Dendritic cell treated with granulocyte-macrophage colony-stimulating factor and Interleukin-4, amounts not matched to agents 40 ng/mL and 50 ng/mL, for 4 days (primary cell): ENCODE data around the gene SCEL.
"Not testable (repeated sequence)": the region's sequence is repeated elsewhere in the genome, so short reads cannot be mapped to it uniquely, and the experiment has no call there.

Experiments
- H3K27ac Mint-ChIP-seq: one replicate; pipeline ENCODE4 v1.8.0; 2022; ENCODE audit warnings: mild to moderate bottlenecking, mixed read lengths
- H3K27me3 Mint-ChIP-seq: one replicate; pipeline ENCODE4 v1.8.0; 2022; ENCODE audit warnings: mild to moderate bottlenecking, mixed read lengths
- H3K36me3 Mint-ChIP-seq: one replicate; pipeline ENCODE4 v1.8.0; 2022; ENCODE audit warnings: low read depth, mixed read lengths
- H3K4me1 Mint-ChIP-seq: one replicate; pipeline ENCODE4 v1.8.0; 2022; ENCODE audit warnings: low read depth, mixed read lengths
- H3K4me3 Mint-ChIP-seq: one replicate; pipeline ENCODE4 v1.8.0; 2022; ENCODE audit warnings: mild to moderate bottlenecking, moderate library complexity, mixed read lengths
- H3K9me3 Mint-ChIP-seq: one replicate; pipeline ENCODE4 v1.8.0; 2022; ENCODE audit warnings: mixed read lengths
- intact Hi-C: fragments of 100-400 bp; cut with micrococcal nuclease; formaldehyde crosslinking; loops from one replicate; pipeline ENCODE4 v1.15.0; 2022

The SCEL gene

GRCh38 chr13:77619655-77620054 is 84.1 kb downstream of the SCEL start:
- no peak overlapping the region for H3K27ac Mint-ChIP-seq
- peaks cover 17% of the 10 kb centered on the region for H3K4me1 Mint-ChIP-seq
- no peaks in the 10 kb centered on the region for H3K36me3 Mint-ChIP-seq
- no peak overlapping the region for H3K4me3 Mint-ChIP-seq
- H3K27me3 Mint-ChIP-seq, result no peaks in the 10 kb centered on the region
- intact Hi-C loops, result no loop called here
- H3K9me3 Mint-ChIP-seq, result no peaks in the 10 kb centered on the region

- Mint-ChIP-seq H3K4me1 (peaks cover 17% of the 10 kb centered on the region), H3K4me3 (no peak overlapping the region), H3K27ac (no peak overlapping the region), H3K27me3 (no peaks in the 10 kb centered on the region), H3K9me3 (no peaks in the 10 kb centered on the region), H3K36me3 (no peaks in the 10 kb centered on the region)
- intact Hi-C loops, result no loop called here
Observed at GRCh38 chr13:77620138-77620537, 84.6 kb downstream of the SCEL start.

GRCh38 chr13:77623806-77624205 is 88.3 kb downstream of the SCEL start:
- no peak overlapping the region for H3K4me3 Mint-ChIP-seq
- no peaks in the 10 kb centered on the region for H3K9me3 Mint-ChIP-seq
- intact Hi-C loops, result no loop called here
- no peaks in the 10 kb centered on the region for H3K27me3 Mint-ChIP-seq
- H3K36me3 Mint-ChIP-seq, result no peaks in the 10 kb centered on the region
- no peak overlapping the region for H3K27ac Mint-ChIP-seq
- peaks cover 8% of the 10 kb centered on the region for H3K4me1 Mint-ChIP-seq

- H3K9me3 Mint-ChIP-seq, result no peaks in the 10 kb centered on the region
- no peaks in the 10 kb centered on the region for H3K27me3 Mint-ChIP-seq
- no peak overlapping the region for H3K4me3 Mint-ChIP-seq
- no peak overlapping the region for H3K27ac Mint-ChIP-seq
- H3K36me3 Mint-ChIP-seq, result no peaks in the 10 kb centered on the region
- H3K4me1 Mint-ChIP-seq, result no peaks in the 10 kb centered on the region
- intact Hi-C loops, result no loop called here
Observed at GRCh38 chr13:77628170-77628569, 92.7 kb downstream of the SCEL start.

- Mint-ChIP-seq H3K4me3 (no peak overlapping the region), H3K4me1 (no peaks in the 10 kb centered on the region), H3K9me3 (no peaks in the 10 kb centered on the region), H3K36me3 (no peaks in the 10 kb centered on the region), H3K27ac (no peak overlapping the region), H3K27me3 (no peaks in the 10 kb centered on the region)
- intact Hi-C loops, result no loop called here
Observed at GRCh38 chr13:77637588-77637987, 102.1 kb downstream of the SCEL start.

GRCh38 chr13:77650409-77650808 is 114.9 kb downstream of the SCEL start:
- Mint-ChIP-seq H3K9me3 (peaks cover 9% of the 10 kb centered on the region), H3K4me1 (no peaks in the 10 kb centered on the region), H3K27ac (no peak overlapping the region), H3K4me3 (no peak overlapping the region), H3K27me3 (no peaks in the 10 kb centered on the region), H3K36me3 (no peaks in the 10 kb centered on the region)
- intact Hi-C loops, result no loop called here

- H3K27me3 Mint-ChIP-seq, result no peaks in the 10 kb centered on the region
- H3K36me3 Mint-ChIP-seq, result no peaks in the 10 kb centered on the region
- H3K4me1 Mint-ChIP-seq, result no peaks in the 10 kb centered on the region
- intact Hi-C loops, result no loop called here
- no peak overlapping the region for H3K4me3 Mint-ChIP-seq
- no peak overlapping the region for H3K27ac Mint-ChIP-seq
- H3K9me3 Mint-ChIP-seq, result peaks cover 11% of the 10 kb centered on the region
Observed at GRCh38 chr13:77653301-77653700, 117.8 kb downstream of the SCEL start.

- H3K4me3 Mint-ChIP-seq, H3K4me1 Mint-ChIP-seq, intact Hi-C loops, H3K27ac Mint-ChIP-seq, H3K36me3 Mint-ChIP-seq, H3K27me3 Mint-ChIP-seq: not testable (repeated sequence)
- peaks cover 22% of the 10 kb centered on the region for H3K9me3 Mint-ChIP-seq
Observed at GRCh38 chr13:77660016-77660415, 124.5 kb downstream of the SCEL start.

GRCh38 chr13:77660841-77661250 is 125.3 kb downstream of the SCEL start:
- intact Hi-C loops, result no loop called here
- H3K36me3 Mint-ChIP-seq, result no peaks in the 10 kb centered on the region
- H3K9me3 Mint-ChIP-seq, result peaks cover 22% of the 10 kb centered on the region
- H3K27ac Mint-ChIP-seq, result no peak overlapping the region
- H3K27me3 Mint-ChIP-seq, result no peaks in the 10 kb centered on the region
- no peak overlapping the region for H3K4me3 Mint-ChIP-seq
- H3K4me1 Mint-ChIP-seq, result no peaks in the 10 kb centered on the region

- not testable (repeated sequence) for H3K27me3 Mint-ChIP-seq, H3K36me3 Mint-ChIP-seq, H3K4me1 Mint-ChIP-seq
Observed at GRCh38 chr13:77662301-77662700, 126.8 kb downstream of the SCEL start.

GRCh38 chr13:77662831-77663230 is 127.3 kb downstream of the SCEL start:
- H3K9me3 Mint-ChIP-seq, result peaks cover 22% of the 10 kb centered on the region
- H3K27ac Mint-ChIP-seq, H3K27me3 Mint-ChIP-seq, H3K4me3 Mint-ChIP-seq, intact Hi-C loops, H3K36me3 Mint-ChIP-seq, H3K4me1 Mint-ChIP-seq: not testable (repeated sequence)

More at GRCh38 chr13:77662301-77662700, 126.8 kb downstream of the SCEL start:
- H3K9me3 Mint-ChIP-seq, result peaks cover 22% of the 10 kb centered on the region
- H3K4me3 Mint-ChIP-seq, intact Hi-C loops, H3K27ac Mint-ChIP-seq: not testable (repeated sequence)

- intact Hi-C loops, result no loop called here
- Mint-ChIP-seq H3K4me1 (no peaks in the 10 kb centered on the region), H3K36me3 (no peaks in the 10 kb centered on the region), H3K27ac (no peak overlapping the region), H3K9me3 (peaks cover 8% of the 10 kb centered on the region), H3K27me3 (no peaks in the 10 kb centered on the region), H3K4me3 (no peak overlapping the region)
Observed at GRCh38 chr13:77674852-77675251, 139.3 kb downstream of the SCEL start.

GRCh38 chr13:77678691-77679235 is 143.3 kb downstream of the SCEL start:
- Mint-ChIP-seq H3K27ac (no peak overlapping the region), H3K9me3 (peaks cover 8% of the 10 kb centered on the region), H3K4me3 (no peak overlapping the region), H3K4me1 (no peaks in the 10 kb centered on the region), H3K27me3 (no peaks in the 10 kb centered on the region), H3K36me3 (no peaks in the 10 kb centered on the region)
- intact Hi-C loops, result no loop called here

- Mint-ChIP-seq H3K4me3 (no peak overlapping the region), H3K9me3 (peaks cover 17% of the 10 kb centered on the region), H3K27ac (no peak overlapping the region), H3K27me3 (no peaks in the 10 kb centered on the region), H3K4me1 (no peaks in the 10 kb centered on the region), H3K36me3 (no peaks in the 10 kb centered on the region)
- intact Hi-C loops, result no loop called here
Observed at GRCh38 chr13:77687799-77688198, 152.3 kb downstream of the SCEL start.

- Mint-ChIP-seq H3K27me3 (peaks cover 16% of the 10 kb centered on the region), H3K27ac (no peak overlapping the region), H3K4me1 (peaks cover 1% of the 10 kb centered on the region), H3K4me3 (no peak overlapping the region), H3K9me3 (peaks cover 9% of the 10 kb centered on the region), H3K36me3 (no peaks in the 10 kb centered on the region)
- intact Hi-C loops, result no loop called here
Observed at GRCh38 chr13:77691871-77692270, 156.4 kb downstream of the SCEL start.
